OCI-LY3 (cell line): ENCODE data around the gene ZFAND5.

Experiments
- H2AFZ ChIP-seq: fragments of 200-600, 300-600 bp; shearing (Covaris generic); 2 replicates; pipeline ENCODE4 v1.6.0; 2014; ENCODE audit warnings: antibody characterized with exemption, low read depth, low read length
- H3K27ac ChIP-seq: fragments of 200-600, 300-600 bp; sonication (generic); 2 replicates; pipeline ENCODE4 v1.5.1; 2014; ENCODE audit warnings: mild to moderate bottlenecking, low read length, moderate library complexity, mixed read lengths
- H3K27me3 ChIP-seq: fragments of 200-600, 300-600 bp; sonication (generic); 2 replicates; pipeline ENCODE4 v1.6.1; 2014; ENCODE audit warnings: low read depth, low read length, mixed read lengths
- H3K36me3 ChIP-seq: fragments of 200-600, 300-600 bp; sonication (generic); replicated peaks from 2 replicates; pipeline ENCODE3; 2014; ENCODE audit warnings: low read depth, low read length, mixed read lengths
- H3K4me1 ChIP-seq: fragments of 300-600, 200-600 bp; sonication (generic); 2 replicates; pipeline ENCODE4 v1.6.1; 2014; ENCODE audit warnings: low read length, mixed read lengths
- H3K4me2 ChIP-seq: fragments of 200-600, 300-600 bp; sonication (generic); 2 replicates; pipeline ENCODE4 v1.6.1; 2014; ENCODE audit warnings: low read length, mixed read lengths
- H3K4me3 ChIP-seq: fragments of 300-600, 200-600 bp; sonication (generic); 2 replicates; pipeline ENCODE4 v1.5.1; 2014; ENCODE audit warnings: antibody characterized with exemption, mild to moderate bottlenecking, low read length, moderate library complexity
- H3K79me2 ChIP-seq: fragments of 300-600, 200-600 bp; shearing (Covaris generic); 2 replicates; pipeline ENCODE4 v1.6.1; 2014; ENCODE audit warnings: mild to moderate bottlenecking, low read length, mixed read lengths
- H3K9ac ChIP-seq: fragments of 300-600, 200-600 bp; shearing (Covaris generic); 2 replicates; pipeline ENCODE4 v1.6.0; 2014; ENCODE audit warnings: mild to moderate bottlenecking, low read length, moderate library complexity
- H3K9me3 ChIP-seq: fragments of 200-600, 300-600 bp; shearing (Covaris generic); 2 replicates; pipeline ENCODE4 v1.6.1; 2014; ENCODE audit warnings: low read length, mixed read lengths; ENCODE audit not compliant: insufficient read depth
- H4K20me1 ChIP-seq: fragments of 200-600, 300-600 bp; sonication (generic); 2 replicates; pipeline ENCODE4 v1.6.1; 2016; ENCODE audit warnings: low read length, mixed read lengths; ENCODE audit not compliant: insufficient read depth
- EZH2phosphoT487 ChIP-seq: fragments of 200-600 bp; shearing (Covaris generic); IDR thresholded peaks from 2 replicates; pipeline ENCODE4 v1.6.1; 2018; ENCODE audit warnings: antibody characterized with exemption, mixed run types, low read depth
- TF ChIP-seq, protein P1 (sequence below): fragments of 200-600, 300-600 bp; sonication (generic); IDR thresholded peaks from 2 replicates; pipeline ENCODE4 v1.5.1; 2014; ENCODE audit warnings: antibody characterized with exemption, low read length, low read depth

Gene ZFAND5

DNA sequence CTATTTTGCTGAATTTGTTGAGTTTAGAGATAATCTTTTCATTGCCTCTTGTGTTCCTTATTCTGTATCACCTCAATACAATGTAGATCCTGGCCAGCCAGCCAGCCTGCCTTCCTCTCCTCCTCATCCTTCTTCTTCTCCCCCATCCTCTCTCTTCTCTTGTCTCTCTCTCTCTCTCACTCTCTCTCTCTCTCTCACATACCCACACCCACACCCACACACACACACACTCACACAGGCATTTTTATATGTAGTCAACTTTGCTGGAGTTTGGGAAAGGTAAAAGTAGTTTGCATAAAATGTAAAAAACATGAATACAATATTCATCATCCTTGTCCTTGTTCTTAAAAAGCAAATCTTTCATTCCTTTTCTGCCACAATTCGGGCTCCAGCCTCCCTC lies 60.5 kb downstream of the ZFAND5 start:
- Histone ChIP-seq H3K9ac (no peak overlapping the region), H3K27me3 (no peaks in the 10 kb centered on the region), H4K20me1 (no peaks in the 10 kb centered on the region), H3K27ac (no peak overlapping the region), H3K4me1 (peaks cover 39% of the 10 kb centered on the region), H2AFZ (no peak overlapping the region), H3K9me3 (no peaks in the 10 kb centered on the region), H3K4me2 (no peak overlapping the region), H3K4me3 (no peak overlapping the region), H3K79me2 (no peaks in the 10 kb centered on the region), H3K36me3 (no peaks in the 10 kb centered on the region)
- TF ChIP-seq, protein P1, sequence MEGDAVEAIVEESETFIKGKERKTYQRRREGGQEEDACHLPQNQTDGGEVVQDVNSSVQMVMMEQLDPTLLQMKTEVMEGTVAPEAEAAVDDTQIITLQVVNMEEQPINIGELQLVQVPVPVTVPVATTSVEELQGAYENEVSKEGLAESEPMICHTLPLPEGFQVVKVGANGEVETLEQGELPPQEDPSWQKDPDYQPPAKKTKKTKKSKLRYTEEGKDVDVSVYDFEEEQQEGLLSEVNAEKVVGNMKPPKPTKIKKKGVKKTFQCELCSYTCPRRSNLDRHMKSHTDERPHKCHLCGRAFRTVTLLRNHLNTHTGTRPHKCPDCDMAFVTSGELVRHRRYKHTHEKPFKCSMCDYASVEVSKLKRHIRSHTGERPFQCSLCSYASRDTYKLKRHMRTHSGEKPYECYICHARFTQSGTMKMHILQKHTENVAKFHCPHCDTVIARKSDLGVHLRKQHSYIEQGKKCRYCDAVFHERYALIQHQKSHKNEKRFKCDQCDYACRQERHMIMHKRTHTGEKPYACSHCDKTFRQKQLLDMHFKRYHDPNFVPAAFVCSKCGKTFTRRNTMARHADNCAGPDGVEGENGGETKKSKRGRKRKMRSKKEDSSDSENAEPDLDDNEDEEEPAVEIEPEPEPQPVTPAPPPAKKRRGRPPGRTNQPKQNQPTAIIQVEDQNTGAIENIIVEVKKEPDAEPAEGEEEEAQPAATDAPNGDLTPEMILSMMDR = no peak
- no peak for TF ChIP-seq EZH2phosphoT487
